ENCODE results near the gene ZMYND19.

DNA sequence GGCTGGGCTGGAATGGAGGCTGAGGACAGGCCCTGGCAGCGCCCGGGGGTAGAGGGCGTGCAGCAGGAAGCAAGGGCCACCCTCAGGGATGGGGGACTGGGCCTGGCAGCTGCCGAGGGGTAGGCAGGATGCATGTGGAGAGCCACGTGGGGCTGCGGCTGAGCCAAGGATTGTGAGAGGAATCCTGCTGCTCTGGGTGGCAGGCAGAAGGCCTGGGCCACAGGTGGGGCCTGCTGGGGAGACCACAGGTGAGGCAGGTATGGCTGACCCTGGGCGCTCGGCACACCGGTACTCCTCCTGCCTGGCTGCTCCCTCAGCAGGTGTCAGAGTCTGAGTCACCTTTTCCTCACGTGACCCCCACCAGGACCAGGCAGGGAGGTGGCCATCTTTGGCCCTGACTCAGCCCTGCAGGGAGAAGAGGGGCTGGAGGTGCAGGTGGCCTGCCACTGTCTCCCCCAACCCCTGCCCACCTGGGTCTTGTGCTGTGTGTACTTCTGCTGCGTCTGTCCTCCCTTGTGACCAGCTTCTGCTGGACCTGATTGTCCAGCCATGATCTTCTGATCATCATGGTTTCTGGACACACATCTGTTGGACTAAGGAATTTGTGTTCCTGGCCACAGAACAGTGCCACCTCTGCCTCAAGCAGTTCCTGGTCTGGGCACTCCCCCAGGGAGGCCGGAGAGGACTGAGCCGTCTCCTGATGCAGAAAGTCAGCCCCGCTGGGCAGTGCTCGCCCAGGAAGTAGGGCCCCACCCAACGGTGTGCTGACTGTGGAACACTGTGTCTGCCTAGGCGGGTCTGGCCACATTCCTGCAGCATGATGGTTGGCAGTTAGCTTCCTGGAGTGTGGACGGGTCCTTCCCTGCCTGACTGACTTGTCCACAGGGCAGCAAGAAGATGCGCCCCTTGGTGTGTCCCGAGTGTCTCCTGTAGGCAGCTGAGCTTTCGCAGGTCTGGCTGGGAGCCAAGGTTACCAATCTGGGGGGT, 21.6 kb upstream of the ZMYND19 start:
- TF ChIP-seq POLR2A (IDR thresholded peaks at IDR 0.05), result no peak
- TF ChIP-seq, protein P1, sequence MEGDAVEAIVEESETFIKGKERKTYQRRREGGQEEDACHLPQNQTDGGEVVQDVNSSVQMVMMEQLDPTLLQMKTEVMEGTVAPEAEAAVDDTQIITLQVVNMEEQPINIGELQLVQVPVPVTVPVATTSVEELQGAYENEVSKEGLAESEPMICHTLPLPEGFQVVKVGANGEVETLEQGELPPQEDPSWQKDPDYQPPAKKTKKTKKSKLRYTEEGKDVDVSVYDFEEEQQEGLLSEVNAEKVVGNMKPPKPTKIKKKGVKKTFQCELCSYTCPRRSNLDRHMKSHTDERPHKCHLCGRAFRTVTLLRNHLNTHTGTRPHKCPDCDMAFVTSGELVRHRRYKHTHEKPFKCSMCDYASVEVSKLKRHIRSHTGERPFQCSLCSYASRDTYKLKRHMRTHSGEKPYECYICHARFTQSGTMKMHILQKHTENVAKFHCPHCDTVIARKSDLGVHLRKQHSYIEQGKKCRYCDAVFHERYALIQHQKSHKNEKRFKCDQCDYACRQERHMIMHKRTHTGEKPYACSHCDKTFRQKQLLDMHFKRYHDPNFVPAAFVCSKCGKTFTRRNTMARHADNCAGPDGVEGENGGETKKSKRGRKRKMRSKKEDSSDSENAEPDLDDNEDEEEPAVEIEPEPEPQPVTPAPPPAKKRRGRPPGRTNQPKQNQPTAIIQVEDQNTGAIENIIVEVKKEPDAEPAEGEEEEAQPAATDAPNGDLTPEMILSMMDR (IDR thresholded peaks at IDR 0.05), result no peak

Data from adrenal gland (tissue), 5 donors.